Nephron progenitor cell (in vitro differentiated cells): Measurements from ENCODE around the gene SMIM10.
"Not testable (repeated sequence)": the region's sequence is repeated elsewhere in the genome, so short reads cannot be mapped to it uniquely, and the experiment has no call there.

Experiments used
- DNase-seq: peaks from one replicate; pipeline ENCODE4 v3.0.0; 2021
- H3K27ac Mint-ChIP-seq: 2 replicates; pipeline ENCODE4 v1.8.0; 2021; ENCODE audit warnings: mild to moderate bottlenecking, moderate library complexity, mixed read lengths
- H3K27me3 Mint-ChIP-seq: 2 replicates; pipeline ENCODE4 v1.8.0; 2021; ENCODE audit warnings: mild to moderate bottlenecking, low read depth, mixed read lengths; ENCODE audit not compliant: poor library complexity
- H3K36me3 Mint-ChIP-seq: 2 replicates; pipeline ENCODE4 v1.8.0; 2021; ENCODE audit warnings: low read depth, mixed read lengths
- H3K4me1 Mint-ChIP-seq: 2 replicates; pipeline ENCODE4 v1.8.0; 2021; ENCODE audit warnings: mixed read lengths
- H3K4me3 Mint-ChIP-seq: 2 replicates; pipeline ENCODE4 v1.8.0; 2021; ENCODE audit warnings: mild to moderate bottlenecking, moderate library complexity, mixed read lengths
- H3K9me3 Mint-ChIP-seq: 2 replicates; pipeline ENCODE4 v1.8.0; 2021; ENCODE audit warnings: mild to moderate bottlenecking, moderate library complexity, mixed read lengths
- TF ChIP-seq, protein P1 (sequence below): fragments of 200-600 bp; sonication (generic); IDR thresholded peaks from 2 replicates; pipeline ENCODE4 v1.5.0; 2021; ENCODE audit warnings: antibody characterized with exemption

SMIM10 gene

DNA sequence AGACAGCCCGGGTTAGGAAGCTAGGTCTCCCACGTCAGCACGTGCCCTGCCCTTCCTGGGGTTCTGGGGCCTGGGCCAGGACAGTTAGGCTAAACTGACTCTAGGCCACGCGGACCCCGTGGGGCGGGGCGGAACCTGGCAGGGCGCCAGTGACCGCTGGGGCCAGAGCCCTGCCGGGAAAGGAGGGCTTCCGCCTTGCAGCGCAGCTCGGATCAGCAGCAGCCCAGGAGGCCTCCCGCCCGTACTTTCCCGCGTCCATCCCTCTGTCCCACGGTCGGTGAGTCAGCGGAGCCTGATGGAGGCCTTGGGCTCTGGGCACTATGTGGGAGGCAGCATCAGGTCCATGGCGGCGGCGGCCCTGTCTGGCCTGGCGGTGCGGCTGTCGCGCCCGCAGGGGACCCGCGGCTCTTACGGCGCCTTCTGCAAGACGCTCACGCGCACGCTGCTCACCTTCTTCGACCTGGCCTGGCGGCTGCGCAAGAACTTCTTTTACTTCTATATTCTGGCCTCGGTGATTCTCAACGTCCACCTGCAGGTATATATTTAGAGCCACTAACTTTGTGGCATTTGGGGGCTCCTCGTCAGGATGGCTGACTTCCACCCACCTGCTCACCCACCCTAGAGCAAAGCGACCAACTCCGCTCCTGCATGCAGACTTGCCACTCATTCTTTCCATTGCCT, at the start of gene SMIM10:
Gene SMIM10 (plus strand): TSS at position 191 of the 681 bp plus-strand sequence. CDS start 105 bp downstream, at position 296.
- no peak within 1 kb of the TSS for H3K27ac Mint-ChIP-seq
- peaks cover 8% of the 10 kb centered on the region for H3K4me1 Mint-ChIP-seq
- H3K36me3 Mint-ChIP-seq, result no peaks in the 10 kb centered on the region
- H3K27me3 Mint-ChIP-seq, result peaks cover 30% of the 10 kb centered on the region
- H3K4me3 Mint-ChIP-seq, result peak within 1 kb of the TSS; percentile 64
- H3K9me3 Mint-ChIP-seq, result peaks cover 38% of the 10 kb centered on the region
- TF ChIP-seq, protein P1, sequence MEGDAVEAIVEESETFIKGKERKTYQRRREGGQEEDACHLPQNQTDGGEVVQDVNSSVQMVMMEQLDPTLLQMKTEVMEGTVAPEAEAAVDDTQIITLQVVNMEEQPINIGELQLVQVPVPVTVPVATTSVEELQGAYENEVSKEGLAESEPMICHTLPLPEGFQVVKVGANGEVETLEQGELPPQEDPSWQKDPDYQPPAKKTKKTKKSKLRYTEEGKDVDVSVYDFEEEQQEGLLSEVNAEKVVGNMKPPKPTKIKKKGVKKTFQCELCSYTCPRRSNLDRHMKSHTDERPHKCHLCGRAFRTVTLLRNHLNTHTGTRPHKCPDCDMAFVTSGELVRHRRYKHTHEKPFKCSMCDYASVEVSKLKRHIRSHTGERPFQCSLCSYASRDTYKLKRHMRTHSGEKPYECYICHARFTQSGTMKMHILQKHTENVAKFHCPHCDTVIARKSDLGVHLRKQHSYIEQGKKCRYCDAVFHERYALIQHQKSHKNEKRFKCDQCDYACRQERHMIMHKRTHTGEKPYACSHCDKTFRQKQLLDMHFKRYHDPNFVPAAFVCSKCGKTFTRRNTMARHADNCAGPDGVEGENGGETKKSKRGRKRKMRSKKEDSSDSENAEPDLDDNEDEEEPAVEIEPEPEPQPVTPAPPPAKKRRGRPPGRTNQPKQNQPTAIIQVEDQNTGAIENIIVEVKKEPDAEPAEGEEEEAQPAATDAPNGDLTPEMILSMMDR, result no peak
- DNase-seq, result peak; percentile 49

DNA sequence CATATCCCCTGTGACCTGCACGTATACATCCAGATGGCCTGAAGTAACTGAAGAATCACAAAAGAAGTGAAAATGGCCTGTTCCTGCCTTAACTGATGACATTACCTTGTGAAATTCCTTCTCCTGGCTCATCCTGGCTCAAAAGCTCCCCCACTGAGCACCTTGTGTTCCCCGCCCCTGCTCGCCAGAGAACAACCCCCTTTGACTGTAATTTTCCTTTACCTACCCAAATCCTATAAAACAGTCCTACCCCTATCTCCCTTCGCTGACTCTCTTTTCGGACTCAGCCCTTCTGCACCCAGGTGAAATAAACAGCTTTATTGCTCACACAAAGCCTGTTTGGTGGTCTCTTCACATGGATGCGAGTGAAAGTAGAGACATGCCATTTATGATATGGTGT, 44.4 kb upstream of the SMIM10 start:
- not testable (repeated sequence) for H3K4me1 Mint-ChIP-seq, H3K4me3 Mint-ChIP-seq, H3K36me3 Mint-ChIP-seq, DNase-seq, H3K27ac Mint-ChIP-seq, H3K27me3 Mint-ChIP-seq
- H3K9me3 Mint-ChIP-seq, result peaks cover 58% of the 10 kb centered on the region

DNA sequence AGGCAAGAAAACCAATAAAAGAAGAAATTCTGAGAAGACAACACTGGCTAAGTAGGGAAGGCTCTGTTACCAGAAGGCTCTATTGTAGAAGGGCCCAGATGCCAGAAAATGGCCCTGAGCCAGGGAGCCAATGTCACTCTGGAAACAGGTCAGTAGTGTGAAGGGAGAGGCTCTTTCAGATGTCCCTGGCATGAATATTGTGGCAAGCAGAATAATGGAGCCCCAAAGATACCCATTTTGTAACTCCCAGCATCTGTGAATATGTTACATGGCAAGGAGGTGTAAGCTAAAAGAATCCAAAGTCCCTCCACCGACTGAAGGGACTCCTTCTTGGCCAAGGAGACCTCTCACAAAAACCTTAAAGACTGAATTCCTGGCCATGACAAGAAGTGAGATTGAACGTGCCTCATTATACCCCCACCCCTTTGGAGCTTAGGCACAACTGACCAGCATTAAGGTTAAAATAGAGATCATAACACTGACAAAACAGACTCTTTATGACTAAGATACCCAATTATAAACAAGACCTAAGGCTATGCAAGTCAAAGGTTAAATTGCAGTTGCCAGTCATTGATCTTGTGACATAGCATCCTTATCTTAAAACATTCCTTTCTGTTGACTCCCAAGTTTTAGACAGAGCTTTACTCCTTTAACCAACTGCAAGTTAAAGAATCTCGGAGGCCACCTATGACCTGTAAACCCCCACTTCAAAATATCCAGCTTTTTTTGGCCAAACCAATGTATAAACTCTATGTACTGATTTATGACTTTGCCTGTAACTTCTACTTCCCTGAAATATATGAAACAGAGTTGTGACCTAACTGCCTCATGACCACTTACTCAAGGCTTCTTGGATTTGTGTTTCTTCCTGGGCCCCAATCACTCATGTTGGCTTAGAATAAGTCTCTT, 42.2 kb upstream of the SMIM10 start:
- Mint-ChIP-seq H3K27ac (no peak overlapping the region), H3K27me3 (no peaks in the 10 kb centered on the region), H3K36me3 (no peaks in the 10 kb centered on the region), H3K4me1 (peaks cover 5% of the 10 kb centered on the region), H3K9me3 (peaks cover 64% of the 10 kb centered on the region), H3K4me3 (no peak overlapping the region)
- TF ChIP-seq, protein P1, result no peak
- DNase-seq, result no peak

DNA sequence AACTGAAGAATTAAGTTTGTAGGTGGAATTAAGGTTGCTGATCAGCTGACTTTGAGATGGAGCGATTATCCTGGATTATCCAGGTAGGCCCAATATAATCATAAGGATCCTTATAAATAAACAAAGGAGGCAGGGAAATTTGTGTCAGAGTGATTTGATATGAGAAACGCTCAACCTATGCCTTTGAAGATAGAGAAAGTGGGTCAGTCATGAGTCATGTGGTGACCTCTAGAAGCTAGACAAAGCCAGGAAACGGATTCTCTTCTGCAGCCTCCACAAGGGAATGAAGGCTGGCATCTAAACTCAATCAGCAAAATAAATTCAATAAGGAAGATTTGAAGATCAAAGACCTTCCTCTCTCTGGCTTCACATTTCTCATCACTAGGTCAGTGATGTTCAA, 41.5 kb upstream of the SMIM10 start:
- H3K27ac Mint-ChIP-seq, result no peak overlapping the region
- H3K9me3 Mint-ChIP-seq, result peaks cover 64% of the 10 kb centered on the region
- no peak for DNase-seq
- peaks cover 5% of the 10 kb centered on the region for H3K4me1 Mint-ChIP-seq
- TF ChIP-seq, protein P1, result no peak
- no peak overlapping the region for H3K4me3 Mint-ChIP-seq
- no peaks in the 10 kb centered on the region for H3K36me3 Mint-ChIP-seq
- H3K27me3 Mint-ChIP-seq, result no peaks in the 10 kb centered on the region

DNA sequence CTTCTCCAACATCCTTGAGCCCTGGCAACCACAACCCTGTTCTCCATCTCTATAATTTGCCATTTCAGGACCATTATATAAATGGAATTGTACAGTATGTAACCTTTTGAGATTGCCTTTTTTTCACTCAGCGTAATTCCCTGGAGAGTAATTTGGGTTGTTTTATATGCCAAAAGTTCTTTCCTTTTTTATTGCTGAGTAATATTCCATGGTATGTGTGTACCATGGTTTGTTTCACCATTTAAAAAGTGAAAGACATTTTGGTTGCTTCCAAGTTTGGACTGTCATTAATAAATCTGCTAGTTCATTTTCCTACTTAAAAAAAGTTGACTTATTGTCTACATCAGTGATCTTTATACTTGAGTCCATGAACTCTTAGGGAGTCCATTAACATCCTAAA, 33.0 kb upstream of the SMIM10 start:
- Mint-ChIP-seq H3K27me3 (peaks cover 8% of the 10 kb centered on the region), H3K4me3 (no peak overlapping the region), H3K27ac (no peak overlapping the region), H3K9me3 (peaks cover 56% of the 10 kb centered on the region), H3K36me3 (no peaks in the 10 kb centered on the region), H3K4me1 (peaks cover 3% of the 10 kb centered on the region)
- TF ChIP-seq, protein P1, result no peak
- DNase-seq, result no peak

DNA sequence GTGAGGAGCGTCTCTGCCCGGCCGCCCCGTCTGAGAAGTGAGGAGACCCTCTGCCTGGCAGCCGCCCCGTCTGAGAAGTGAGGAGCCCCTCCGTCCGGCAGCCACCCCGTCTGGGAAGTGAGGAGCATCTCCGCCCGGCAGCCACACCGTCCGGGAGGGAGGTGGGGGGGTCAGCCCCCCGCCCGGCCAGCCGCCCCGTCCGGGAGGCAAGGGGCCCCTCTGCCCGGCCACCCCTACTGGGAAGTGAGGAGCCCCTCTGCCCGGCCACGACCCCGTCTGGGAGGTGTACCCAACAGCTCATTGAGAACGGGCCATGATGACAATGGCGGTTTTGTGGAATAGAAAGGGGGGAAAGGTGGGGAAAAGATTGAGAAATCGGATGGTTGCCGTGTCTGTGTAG, 30.4 kb upstream of the SMIM10 start:
- Mint-ChIP-seq H3K27me3 (peaks cover 12% of the 10 kb centered on the region), H3K9me3 (peaks cover 52% of the 10 kb centered on the region), H3K4me1 (peaks cover 12% of the 10 kb centered on the region)
- not testable (repeated sequence) for H3K27ac Mint-ChIP-seq, H3K4me3 Mint-ChIP-seq, DNase-seq, H3K36me3 Mint-ChIP-seq
